ENCODE results near the gene RAD9A.

RAD9A gene

DNA sequence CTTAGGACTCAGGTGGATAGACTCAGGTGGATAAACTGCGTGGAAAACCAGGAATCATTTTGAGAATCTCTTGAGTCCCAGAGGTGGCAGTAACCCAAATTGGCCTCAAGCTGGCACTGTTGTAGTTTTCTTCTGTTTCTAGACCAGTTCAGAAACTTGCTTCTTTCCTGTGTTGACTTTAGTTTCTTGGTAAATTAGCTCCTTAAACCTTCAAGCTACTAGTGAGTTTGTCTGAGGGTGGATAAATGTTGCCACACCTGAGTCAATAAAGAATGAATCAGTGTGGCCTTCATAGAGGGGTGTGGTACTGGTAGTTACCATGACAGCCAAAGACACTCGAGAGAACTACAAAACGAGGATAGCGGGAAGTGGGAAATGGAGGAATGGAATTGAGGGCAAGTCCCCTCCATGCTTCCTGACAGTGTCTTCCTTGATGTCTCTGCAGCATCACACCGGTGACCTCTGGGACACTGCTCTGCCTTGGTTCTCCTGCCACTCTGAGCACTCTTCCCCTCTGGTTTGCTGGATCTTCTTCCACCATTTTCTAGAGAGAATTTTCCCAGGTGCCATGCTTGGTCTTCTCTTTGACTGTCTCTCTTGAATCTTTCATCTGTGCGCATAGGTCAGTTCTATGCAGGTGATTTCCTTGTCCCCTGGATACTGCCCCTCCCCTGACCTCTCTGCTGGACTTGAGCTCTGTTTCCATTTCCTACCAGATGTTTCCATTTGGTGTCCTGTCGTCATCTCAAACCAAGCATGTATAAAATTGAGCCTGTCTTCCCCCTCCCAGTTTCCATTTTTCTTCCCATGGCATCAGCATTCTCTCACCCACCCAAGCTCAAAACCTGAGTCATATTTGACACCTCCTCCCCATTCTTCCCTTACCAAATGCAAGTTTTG is 45.6 kb upstream of the RAD9A start:
- Histone ChIP-seq H3K4me2 (ENCODE audit: low read length) (peak overlapping the region; percentile 39), H3K9me3 (ENCODE audit: insufficient read depth, low read length) (no peaks in the 10 kb centered on the region), H3K27me3 (ENCODE audit: low read depth, low read length) (no peaks in the 10 kb centered on the region), H3K79me2 (ENCODE audit: low read length) (no peaks in the 10 kb centered on the region), H2AFZ (ENCODE audit: low read depth, low read length) (no peak overlapping the region), H3K36me3 (replicated peaks; ENCODE audit: low read depth, low read length) (peaks cover 2% of the 10 kb centered on the region), H3K4me3 (ENCODE audit: low read length) (0 out of 2 replicates have a peak overlapping the region, but pooled peaks have one; percentile 4), H4K20me1 (ENCODE audit: insufficient read depth, low read length) (no peaks in the 10 kb centered on the region), H3K4me1 (ENCODE audit: low read length) (peaks cover 71% of the 10 kb centered on the region), H3K27ac (ENCODE audit: low read length) (peak overlapping the region; percentile 36; the same call in 1 of the 2 replicates), H3K9ac (ENCODE audit: low read length) (peak overlapping the region; percentile 6; the same call in 1 of the 2 replicates)
- TF ChIP-seq, protein P1, sequence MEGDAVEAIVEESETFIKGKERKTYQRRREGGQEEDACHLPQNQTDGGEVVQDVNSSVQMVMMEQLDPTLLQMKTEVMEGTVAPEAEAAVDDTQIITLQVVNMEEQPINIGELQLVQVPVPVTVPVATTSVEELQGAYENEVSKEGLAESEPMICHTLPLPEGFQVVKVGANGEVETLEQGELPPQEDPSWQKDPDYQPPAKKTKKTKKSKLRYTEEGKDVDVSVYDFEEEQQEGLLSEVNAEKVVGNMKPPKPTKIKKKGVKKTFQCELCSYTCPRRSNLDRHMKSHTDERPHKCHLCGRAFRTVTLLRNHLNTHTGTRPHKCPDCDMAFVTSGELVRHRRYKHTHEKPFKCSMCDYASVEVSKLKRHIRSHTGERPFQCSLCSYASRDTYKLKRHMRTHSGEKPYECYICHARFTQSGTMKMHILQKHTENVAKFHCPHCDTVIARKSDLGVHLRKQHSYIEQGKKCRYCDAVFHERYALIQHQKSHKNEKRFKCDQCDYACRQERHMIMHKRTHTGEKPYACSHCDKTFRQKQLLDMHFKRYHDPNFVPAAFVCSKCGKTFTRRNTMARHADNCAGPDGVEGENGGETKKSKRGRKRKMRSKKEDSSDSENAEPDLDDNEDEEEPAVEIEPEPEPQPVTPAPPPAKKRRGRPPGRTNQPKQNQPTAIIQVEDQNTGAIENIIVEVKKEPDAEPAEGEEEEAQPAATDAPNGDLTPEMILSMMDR (IDR thresholded peaks at IDR 0.05; ENCODE audit: low read depth, low read length), result peak; percentile 99
- TF ChIP-seq EZH2phosphoT487 (IDR thresholded peaks at IDR 0.05; ENCODE audit: low read depth), result no peak

DNA sequence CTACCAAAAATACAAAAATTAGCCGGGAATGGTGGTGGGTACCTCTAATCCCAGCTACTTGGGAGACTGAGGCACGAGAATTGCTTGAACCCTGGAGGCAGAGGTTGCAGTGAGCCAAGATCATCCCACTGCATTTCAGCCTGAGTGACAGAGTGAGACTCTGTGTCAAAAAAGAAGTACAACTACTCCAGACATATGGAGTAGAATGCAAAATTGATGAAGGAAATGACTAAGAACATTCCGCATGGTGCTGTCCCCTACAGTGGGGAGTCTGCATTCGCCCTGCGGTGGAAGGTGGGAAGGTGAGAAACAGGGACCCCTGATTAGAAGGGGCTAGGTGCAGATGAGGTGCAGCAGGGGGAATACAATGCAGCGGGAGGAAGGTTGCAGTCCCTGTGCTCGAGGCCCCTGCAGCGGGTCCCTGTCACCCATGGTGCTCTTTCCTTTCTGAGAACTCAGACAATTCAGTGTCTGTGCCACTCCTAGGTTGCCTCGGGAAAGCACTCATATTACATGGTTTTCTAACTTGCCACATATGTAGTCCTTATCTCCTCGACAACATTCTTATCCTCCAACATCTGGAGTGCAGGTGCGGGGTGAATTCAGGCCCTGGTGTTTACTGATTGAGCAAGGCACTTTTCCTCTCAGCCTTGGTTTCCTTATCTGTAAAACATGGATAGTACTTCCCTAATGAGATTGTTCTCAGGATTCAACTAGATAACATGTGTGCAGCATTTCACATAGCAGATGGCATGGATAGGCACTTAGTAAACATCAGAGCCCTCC is 43.6 kb upstream of the RAD9A start:
- peak overlapping the region; percentile 30 for H3K4me3 ChIP-seq (ENCODE audit: low read length)
- peaks cover 13% of the 10 kb centered on the region for H3K36me3 ChIP-seq (replicated peaks; ENCODE audit: low read depth, low read length)
- H3K9me3 ChIP-seq (ENCODE audit: insufficient read depth, low read length), result no peaks in the 10 kb centered on the region
- peak overlapping the region; percentile 43; the same call in 1 of the 2 replicates for H3K9ac ChIP-seq (ENCODE audit: low read length)
- no peaks in the 10 kb centered on the region for H4K20me1 ChIP-seq (ENCODE audit: insufficient read depth, low read length)
- no peak overlapping the region for H2AFZ ChIP-seq (ENCODE audit: low read depth, low read length)
- TF ChIP-seq, protein P1 (IDR thresholded peaks at IDR 0.05; ENCODE audit: low read depth, low read length), result no peak
- no peak for TF ChIP-seq EZH2phosphoT487 (IDR thresholded peaks at IDR 0.05; ENCODE audit: low read depth)
- peaks cover 80% of the 10 kb centered on the region for H3K4me1 ChIP-seq (ENCODE audit: low read length)
- H3K79me2 ChIP-seq (ENCODE audit: low read length), result peaks cover 15% of the 10 kb centered on the region
- peak overlapping the region; percentile 67 for H3K4me2 ChIP-seq (ENCODE audit: low read length)
- no peaks in the 10 kb centered on the region for H3K27me3 ChIP-seq (ENCODE audit: low read depth, low read length)
- peak overlapping the region; percentile 76 for H3K27ac ChIP-seq (ENCODE audit: low read length)

DNA sequence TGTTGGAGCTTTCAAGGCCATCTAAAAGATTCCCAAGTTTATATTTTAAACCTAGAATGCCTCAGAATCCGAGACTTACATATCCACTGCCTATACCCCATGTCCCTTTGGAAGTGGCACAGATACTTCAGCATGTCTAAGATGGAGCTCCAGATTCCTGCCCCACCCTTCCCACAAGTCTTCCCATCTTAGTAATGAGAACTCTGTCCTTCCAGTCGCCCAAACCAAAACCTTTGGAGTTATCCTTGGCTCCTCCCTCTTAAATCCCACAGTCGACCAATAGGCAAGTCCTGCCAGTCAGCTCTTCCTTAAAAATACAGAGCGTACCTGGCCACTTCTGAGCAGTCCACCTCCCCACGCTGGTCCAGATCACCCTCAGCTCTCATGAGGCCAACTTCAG is 42.8 kb upstream of the RAD9A start:
- Histone ChIP-seq H2AFZ (ENCODE audit: low read depth, low read length) (no peak overlapping the region), H3K27ac (ENCODE audit: low read length) (peak overlapping the region; percentile 76), H3K4me2 (ENCODE audit: low read length) (peak overlapping the region; percentile 67), H3K4me1 (ENCODE audit: low read length) (peaks cover 80% of the 10 kb centered on the region), H3K79me2 (ENCODE audit: low read length) (peaks cover 15% of the 10 kb centered on the region), H3K27me3 (ENCODE audit: low read depth, low read length) (no peaks in the 10 kb centered on the region), H3K4me3 (ENCODE audit: low read length) (no peak overlapping the region), H3K36me3 (replicated peaks; ENCODE audit: low read depth, low read length) (peaks cover 13% of the 10 kb centered on the region), H4K20me1 (ENCODE audit: insufficient read depth, low read length) (no peaks in the 10 kb centered on the region), H3K9me3 (ENCODE audit: insufficient read depth, low read length) (no peaks in the 10 kb centered on the region), H3K9ac (ENCODE audit: low read length) (peak overlapping the region; percentile 39; the same call in 1 of the 2 replicates)
- TF ChIP-seq, protein P1 (IDR thresholded peaks at IDR 0.05; ENCODE audit: low read depth, low read length), result no peak
- TF ChIP-seq EZH2phosphoT487 (IDR thresholded peaks at IDR 0.05; ENCODE audit: low read depth), result no peak

DNA sequence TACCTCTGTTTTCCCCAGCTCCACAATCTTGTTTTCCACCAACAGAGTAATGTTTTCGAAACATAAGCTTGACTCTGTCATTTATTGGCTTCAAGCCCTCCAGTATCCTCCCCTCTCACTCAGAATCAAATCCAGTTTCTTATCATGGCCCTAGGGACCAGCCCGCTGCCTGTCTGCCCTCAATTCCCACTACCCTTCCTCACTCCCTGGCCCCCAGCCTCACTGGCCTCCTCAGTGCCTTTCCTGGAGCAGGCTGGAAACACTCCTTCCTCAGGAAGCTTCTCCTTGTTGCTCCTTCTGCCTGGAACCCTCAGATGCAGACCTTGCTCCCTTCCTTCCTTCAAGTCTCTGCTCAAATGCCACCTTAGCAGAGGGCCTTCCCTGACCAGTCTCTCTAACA is 42.3 kb upstream of the RAD9A start:
- H3K4me1 ChIP-seq (ENCODE audit: low read length), result peaks cover 80% of the 10 kb centered on the region
- H3K36me3 ChIP-seq (replicated peaks; ENCODE audit: low read depth, low read length), result peaks cover 13% of the 10 kb centered on the region
- H3K27ac ChIP-seq (ENCODE audit: low read length), result peak overlapping the region; percentile 76
- TF ChIP-seq, protein P1 (IDR thresholded peaks at IDR 0.05; ENCODE audit: low read depth, low read length), result no peak
- peak overlapping the region; percentile 67 for H3K4me2 ChIP-seq (ENCODE audit: low read length)
- H2AFZ ChIP-seq (ENCODE audit: low read depth, low read length), result no peak overlapping the region
- no peaks in the 10 kb centered on the region for H4K20me1 ChIP-seq (ENCODE audit: insufficient read depth, low read length)
- H3K9me3 ChIP-seq (ENCODE audit: insufficient read depth, low read length), result no peaks in the 10 kb centered on the region
- H3K27me3 ChIP-seq (ENCODE audit: low read depth, low read length), result no peaks in the 10 kb centered on the region
- H3K4me3 ChIP-seq (ENCODE audit: low read length), result no peak overlapping the region
- peak overlapping the region; percentile 0; the same call in 1 of the 2 replicates for H3K9ac ChIP-seq (ENCODE audit: low read length)
- peaks cover 15% of the 10 kb centered on the region for H3K79me2 ChIP-seq (ENCODE audit: low read length)
